HG02798 (cell line): ENCODE results near the gene CACNB1.
"Not testable (repeated sequence)": the region's sequence is repeated elsewhere in the genome, so short reads cannot be mapped to it uniquely, and the experiment has no call there.

ENCODE experiments used
- ATAC-seq: cut with Tn5 transposase; IDR thresholded peaks from one replicate; pipeline ENCODE4 v1.9.1; 2021; ENCODE audit warnings: mild to moderate bottlenecking; ENCODE audit not compliant: unreplicated experiment, poor library complexity

The CACNB1 gene

GRCh38 chr17:39181303-39181702 is 16.2 kb downstream of the CACNB1 start:
- ATAC-seq = no peak

GRCh38 chr17:39178536-39178935 is 18.9 kb downstream of the CACNB1 start:
- no peak for ATAC-seq

- no peak for ATAC-seq
Measured at GRCh38 chr17:39177256-39177655, 20.2 kb downstream of the CACNB1 start.

- no peak for ATAC-seq
Measured at GRCh38 chr17:39175695-39176093, 21.8 kb downstream of the CACNB1 start.

- no peak for ATAC-seq
Measured at GRCh38 chr17:39174920-39175694, 22.4 kb downstream of the CACNB1 start.

GRCh38 chr17:39173526-39174274 is 23.8 kb downstream of the CACNB1 start:
- no peak for ATAC-seq

- ATAC-seq = no peak
Measured at GRCh38 chr17:39173080-39173479, 24.4 kb downstream of the CACNB1 start.

GRCh38 chr17:39171933-39172332 is 25.5 kb downstream of the CACNB1 start:
- no peak for ATAC-seq

- no peak for ATAC-seq
Measured at GRCh38 chr17:39170558-39170957, 26.9 kb downstream of the CACNB1 start.

GRCh38 chr17:39170109-39170508 is 27.4 kb downstream of the CACNB1 start:
- no peak for ATAC-seq

- no peak for ATAC-seq
Measured at GRCh38 chr17:39169518-39169917, 28.0 kb downstream of the CACNB1 start.

GRCh38 chr17:39169101-39169500 is 28.4 kb downstream of the CACNB1 start:
- ATAC-seq = no peak

- ATAC-seq = not testable (repeated sequence)
Measured at GRCh38 chr17:39168503-39168902, 29.0 kb downstream of the CACNB1 start.

- no peak for ATAC-seq
Measured at GRCh38 chr17:39167476-39167875, 30.0 kb downstream of the CACNB1 start.

- ATAC-seq = no peak
Measured at GRCh38 chr17:39166437-39167335, 30.8 kb downstream of the CACNB1 start.

GRCh38 chr17:39165841-39166349 is 31.6 kb downstream of the CACNB1 start, which contains the start of gene ARL5C:
ARL5C (minus strand) TSS chr17:39166161; CDS start chr17:39165760, 401 bp downstream.
- no peak for ATAC-seq

GRCh38 chr17:39165178-39165840 is 32.2 kb downstream of the CACNB1 start:
- no peak for ATAC-seq

- ATAC-seq = peak; percentile 87
Measured at GRCh38 chr17:39164675-39165143, 32.8 kb downstream of the CACNB1 start.

GRCh38 chr17:39161962-39162361 is 35.5 kb downstream of the CACNB1 start:
- ATAC-seq = no peak

- no peak for ATAC-seq
Measured at GRCh38 chr17:39158623-39159022, 38.8 kb downstream of the CACNB1 start.
